Measurements from ENCODE around the gene PARP14.
A peak's percentile ranks its signal among the peaks of the same experiment; 100 is the strongest.

The PARP14 gene

GRCh38 chr3:122677216-122677615 is 3.4 kb upstream of the PARP14 start:
- no peaks in the 10 kb centered on the region for H3K9me3 ChIP-seq (replicated peaks; ENCODE audit: insufficient read depth, low read length)
- H3K79me2 ChIP-seq (ENCODE audit: low read length), result 0 out of 2 replicates have a peak, but pooled peaks cover 4% of the 10 kb centered on the region
- no peak for TF ChIP-seq CTCF (IDR thresholded peaks at IDR 0.05; ENCODE audit: low read length)
- TF ChIP-seq EZH2 (optimal IDR thresholded peaks at IDR 0.05; ENCODE audit: low read depth, low read length), result no peak
- TF ChIP-seq EZH2phosphoT487 (IDR thresholded peaks at IDR 0.05; ENCODE audit: low read length), result no peak
- H3K4me1 ChIP-seq (ENCODE audit: low read length), result no peaks in the 10 kb centered on the region; the same call in 1 of the 2 replicates
- no peaks in the 10 kb centered on the region for H4K20me1 ChIP-seq (ENCODE audit: insufficient read depth, low read length)
- no peak overlapping the region for H2AFZ ChIP-seq (ENCODE audit: low read length)
- H3K9me2 ChIP-seq (replicated peaks; ENCODE audit: insufficient read depth, low read length), result no peaks in the 10 kb centered on the region
- no peak for DNase-seq
- H3K4me2 ChIP-seq (ENCODE audit: low read depth, low read length), result no peak overlapping the region
- no peak overlapping the region for H3K4me3 ChIP-seq (ENCODE audit: low read length)
- no peaks in the 10 kb centered on the region for H3K36me3 ChIP-seq (replicated peaks; ENCODE audit: insufficient read depth, low read length)
- H3K27ac ChIP-seq (ENCODE audit: low read length), result no peak overlapping the region
- no peak overlapping the region for H3K9ac ChIP-seq (ENCODE audit: low read length)
- H3K27me3 ChIP-seq (replicated peaks; ENCODE audit: insufficient read depth, low read length), result no peaks in the 10 kb centered on the region
- no peaks in the 10 kb centered on the region for H3F3A ChIP-seq (ENCODE audit: insufficient read depth, low read length)

GRCh38 chr3:122678506-122678905 is 2.1 kb upstream of the PARP14 start:
- Histone ChIP-seq H3K79me2 (ENCODE audit: low read length) (0 out of 2 replicates have a peak, but pooled peaks cover 4% of the 10 kb centered on the region), H3K27me3 (replicated peaks; ENCODE audit: insufficient read depth, low read length) (no peaks in the 10 kb centered on the region), H3F3A (ENCODE audit: insufficient read depth, low read length) (no peaks in the 10 kb centered on the region), H3K4me2 (ENCODE audit: low read depth, low read length) (peak overlapping the region; percentile 97; the same call in 1 of the 2 replicates), H3K36me3 (replicated peaks; ENCODE audit: insufficient read depth, low read length) (no peaks in the 10 kb centered on the region), H4K20me1 (ENCODE audit: insufficient read depth, low read length) (no peaks in the 10 kb centered on the region), H3K9me3 (replicated peaks; ENCODE audit: insufficient read depth, low read length) (no peaks in the 10 kb centered on the region), H2AFZ (ENCODE audit: low read length) (peak overlapping the region; percentile 66), H3K27ac (ENCODE audit: low read length) (no peak overlapping the region), H3K9me2 (replicated peaks; ENCODE audit: insufficient read depth, low read length) (no peaks in the 10 kb centered on the region), H3K9ac (ENCODE audit: low read length) (no peak overlapping the region), H3K4me3 (ENCODE audit: low read length) (no peak overlapping the region), H3K4me1 (ENCODE audit: low read length) (no peaks in the 10 kb centered on the region; the same call in 1 of the 2 replicates)
- TF ChIP-seq CTCF (IDR thresholded peaks at IDR 0.05; ENCODE audit: low read length), result no peak
- no peak for TF ChIP-seq EZH2phosphoT487 (IDR thresholded peaks at IDR 0.05; ENCODE audit: low read length)
- no peak for TF ChIP-seq EZH2 (optimal IDR thresholded peaks at IDR 0.05; ENCODE audit: low read depth, low read length)
- DNase-seq, result no peak

GRCh38 chr3:122679085-122679881 is 1.4 kb upstream of the PARP14 start:
- H3K27ac ChIP-seq (ENCODE audit: low read length), result peak overlapping the region; percentile 41; the same call in 1 of the 2 replicates
- H3K4me1 ChIP-seq (ENCODE audit: low read length), result no peaks in the 10 kb centered on the region; the same call in 1 of the 2 replicates
- peak overlapping the region; percentile 66; the same call in 1 of the 2 replicates for H3K9ac ChIP-seq (ENCODE audit: low read length)
- peak overlapping the region; percentile 97 for H3K4me2 ChIP-seq (ENCODE audit: low read depth, low read length)
- no peaks in the 10 kb centered on the region for H4K20me1 ChIP-seq (ENCODE audit: insufficient read depth, low read length)
- H3F3A ChIP-seq (ENCODE audit: insufficient read depth, low read length), result no peaks in the 10 kb centered on the region
- DNase-seq, result peak; percentile 80
- peak overlapping the region; percentile 92 for H3K4me3 ChIP-seq (ENCODE audit: low read length)
- H3K9me2 ChIP-seq (replicated peaks; ENCODE audit: insufficient read depth, low read length), result no peaks in the 10 kb centered on the region
- TF ChIP-seq EZH2 (optimal IDR thresholded peaks at IDR 0.05; ENCODE audit: low read depth, low read length) (no peak), CTCF (IDR thresholded peaks at IDR 0.05; ENCODE audit: low read length) (peak; percentile 80)
- no peaks in the 10 kb centered on the region for H3K9me3 ChIP-seq (replicated peaks; ENCODE audit: insufficient read depth, low read length)
- no peaks in the 10 kb centered on the region for H3K27me3 ChIP-seq (replicated peaks; ENCODE audit: insufficient read depth, low read length)
- H2AFZ ChIP-seq (ENCODE audit: low read length), result peak overlapping the region; percentile 66
- H3K36me3 ChIP-seq (replicated peaks; ENCODE audit: insufficient read depth, low read length), result no peaks in the 10 kb centered on the region
- H3K79me2 ChIP-seq (ENCODE audit: low read length), result 0 out of 2 replicates have a peak, but pooled peaks cover 4% of the 10 kb centered on the region
